ENCODE results near the gene ALOX15.
A peak's percentile ranks its signal among the peaks of the same experiment; 100 is the strongest.
"Not testable (repeated sequence)": the region's sequence is repeated elsewhere in the genome, so short reads cannot be mapped to it uniquely, and the experiment has no call there.

ALOX15 gene

GRCh38 chr17:4617090-4617489 lies 24.4 kb downstream of the ALOX15 start:
- no peak for DNase-seq (ENCODE audit: low spot score)

DNA sequence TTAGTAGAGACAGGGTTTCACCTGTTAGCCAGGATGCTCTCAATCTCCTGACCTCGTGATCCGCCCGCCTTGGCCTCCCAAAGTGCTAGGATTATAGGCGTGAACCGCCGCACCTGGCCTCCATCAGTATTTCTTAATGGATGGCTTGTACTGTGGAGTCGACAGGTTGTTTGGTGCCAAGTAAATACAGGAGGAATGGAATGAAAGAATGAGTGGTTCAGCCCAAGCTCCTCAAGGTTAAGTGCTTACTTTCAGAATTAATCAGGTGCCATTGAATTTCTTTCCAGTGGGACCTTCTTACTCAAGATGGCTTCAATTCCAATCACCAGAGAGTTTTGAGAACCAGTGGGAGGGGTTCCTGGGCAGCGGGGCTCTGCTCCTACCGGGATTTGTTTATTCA lies 25.0 kb downstream of the ALOX15 start:
- DNase-seq (ENCODE audit: low spot score): no peak

DNA sequence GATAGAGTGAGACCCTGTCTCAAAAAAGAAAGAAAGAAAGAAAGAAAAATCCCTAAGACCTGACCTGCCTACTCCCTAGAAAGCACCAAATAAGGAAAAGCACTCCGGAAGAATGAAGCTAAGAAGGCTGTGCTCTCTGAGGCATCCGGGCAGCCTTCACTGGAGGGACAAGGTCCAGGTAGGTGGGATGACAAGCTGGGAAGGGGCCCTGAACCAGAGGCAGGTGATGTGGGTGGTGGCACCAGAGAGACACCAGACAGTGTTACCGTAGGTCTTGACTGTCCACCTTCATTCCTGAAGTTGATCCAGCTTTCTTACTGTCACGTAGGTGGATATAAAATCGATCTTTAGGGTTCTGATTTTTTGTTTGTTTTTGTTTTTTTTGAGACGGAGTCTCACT lies 30.8 kb downstream of the ALOX15 start:
- DNase-seq (ENCODE audit: low spot score): no peak

GRCh38 chr17:4610162-4610561 lies 31.3 kb downstream of the ALOX15 start:
- no peak for DNase-seq (ENCODE audit: low spot score)

DNA sequence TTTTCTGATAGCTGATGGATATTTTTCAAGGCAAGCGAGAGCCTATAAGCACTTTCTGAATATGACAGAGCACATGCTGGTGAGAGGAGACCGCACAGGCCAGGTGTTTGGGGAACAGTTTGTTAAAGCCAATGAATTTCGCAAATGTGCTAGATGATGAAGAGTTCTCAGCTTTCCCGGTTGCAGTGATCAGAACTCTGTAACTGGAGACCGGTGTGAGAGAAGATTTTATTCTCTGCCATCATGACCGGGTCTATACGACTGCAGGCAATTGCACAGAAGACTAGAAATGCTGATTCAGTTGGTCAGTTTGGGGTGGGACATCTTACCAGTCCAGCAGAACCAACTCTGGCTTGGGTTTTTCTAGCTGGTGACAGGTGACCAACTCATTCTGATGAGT lies 31.7 kb downstream of the ALOX15 start:
- no peak for DNase-seq (ENCODE audit: low spot score)

DNA sequence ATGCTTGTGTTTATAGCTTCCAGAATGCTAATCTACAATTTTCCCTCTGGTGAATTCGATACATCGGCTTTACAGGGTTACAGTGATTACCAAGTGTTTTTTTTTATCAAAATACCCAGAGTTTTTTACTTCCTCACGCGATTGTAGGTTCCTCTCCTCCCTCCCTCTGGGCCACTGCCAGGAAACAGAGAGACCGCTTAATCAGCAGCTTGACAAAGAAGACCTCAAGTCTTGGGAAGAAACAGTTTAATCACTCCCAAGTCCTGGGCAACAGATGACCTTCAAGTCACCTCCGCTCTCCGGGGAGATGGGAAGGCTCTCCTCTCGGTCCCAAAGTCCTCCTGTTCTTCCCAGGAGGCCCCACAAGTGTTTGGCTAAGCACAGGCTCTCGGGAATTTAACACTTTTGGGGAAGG lies 33.7 kb downstream of the ALOX15 start:
- no peak for DNase-seq (ENCODE audit: low spot score)

- DNase-seq (ENCODE audit: low spot score): no peak
These were observed 34.2 kb downstream of the ALOX15 start for GRCh38 chr17:4607261-4607741.

GRCh38 chr17:4605826-4606225 lies 35.7 kb downstream of the ALOX15 start:
- no peak for DNase-seq (ENCODE audit: low spot score)

- DNase-seq (ENCODE audit: low spot score): not testable (repeated sequence)
These were observed 36.7 kb downstream of the ALOX15 start for GRCh38 chr17:4604736-4605135.

DNA sequence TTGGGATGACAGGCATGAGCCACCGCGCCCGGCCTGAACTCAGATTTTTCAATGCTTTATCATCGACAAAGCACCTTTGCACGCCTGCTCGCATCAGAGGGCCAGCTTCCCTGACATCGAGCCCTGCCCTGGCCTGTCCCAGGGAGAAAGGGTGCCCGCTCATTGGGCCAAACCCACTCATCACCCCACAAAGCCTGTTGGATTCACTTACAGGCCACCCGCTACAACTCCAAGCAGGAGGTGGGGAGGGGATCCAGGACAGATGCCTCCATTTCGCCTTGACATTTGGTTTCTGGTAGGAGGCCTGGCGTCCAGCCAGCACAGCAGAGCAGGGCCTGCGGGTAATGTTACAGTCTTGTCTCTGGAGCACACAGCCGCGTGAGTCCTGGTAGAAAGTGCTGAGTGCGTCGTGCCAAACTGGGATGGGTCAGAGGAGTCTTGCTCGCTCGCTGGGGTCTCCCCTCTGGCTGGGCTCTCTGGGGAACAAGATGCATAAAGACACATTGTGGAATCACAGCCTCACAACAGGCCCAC lies 37.3 kb downstream of the ALOX15 start:
- no peak for DNase-seq (ENCODE audit: low spot score)

GRCh38 chr17:4602041-4602440 lies 39.4 kb downstream of the ALOX15 start:
- no peak for DNase-seq (ENCODE audit: low spot score)

- DNase-seq (ENCODE audit: low spot score): no peak
These were observed 40.2 kb downstream of the ALOX15 start for GRCh38 chr17:4601326-4601725.

- no peak for DNase-seq (ENCODE audit: low spot score)
These were observed 40.9 kb downstream of the ALOX15 start for GRCh38 chr17:4600563-4600962.

DNA sequence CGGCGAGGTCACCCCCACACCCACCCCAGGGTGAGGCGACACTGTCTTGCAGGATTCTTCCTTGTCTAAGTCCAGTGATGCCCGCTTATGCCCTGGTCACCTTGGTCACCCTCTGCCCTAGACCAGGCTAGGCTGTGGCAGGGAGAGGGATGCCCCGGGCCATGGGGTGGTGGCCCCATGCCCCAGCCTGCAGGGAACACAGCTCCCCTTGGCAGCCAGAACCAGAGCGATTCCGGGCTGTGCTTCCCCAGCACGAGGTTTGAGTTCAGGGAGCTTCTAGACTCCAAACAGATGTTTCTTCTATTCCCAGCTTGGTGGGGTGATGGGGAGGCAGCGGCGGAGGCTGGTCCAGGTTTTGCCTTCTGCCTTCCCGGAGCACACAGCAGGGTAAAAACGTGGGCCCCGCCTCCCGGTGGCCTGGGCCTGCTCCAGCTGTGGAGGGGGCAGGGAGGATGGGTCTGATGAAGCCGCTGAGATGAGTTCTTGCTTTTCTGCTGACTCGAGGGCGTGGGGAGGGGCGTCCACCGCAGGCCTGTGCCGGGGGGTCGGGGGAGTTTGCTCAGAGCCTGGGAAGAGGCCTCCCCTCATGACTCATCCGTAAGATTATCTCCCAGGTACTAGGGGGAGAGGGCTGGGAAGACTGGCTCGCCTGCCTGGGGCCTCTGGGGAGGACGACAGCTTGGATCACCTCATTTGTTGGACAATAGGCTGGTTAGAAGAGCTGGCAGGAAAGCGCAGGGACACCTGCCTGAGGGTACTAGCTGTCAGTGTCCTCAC lies 41.8 kb downstream of the ALOX15 start:
- no peak for DNase-seq (ENCODE audit: low spot score)

DNA sequence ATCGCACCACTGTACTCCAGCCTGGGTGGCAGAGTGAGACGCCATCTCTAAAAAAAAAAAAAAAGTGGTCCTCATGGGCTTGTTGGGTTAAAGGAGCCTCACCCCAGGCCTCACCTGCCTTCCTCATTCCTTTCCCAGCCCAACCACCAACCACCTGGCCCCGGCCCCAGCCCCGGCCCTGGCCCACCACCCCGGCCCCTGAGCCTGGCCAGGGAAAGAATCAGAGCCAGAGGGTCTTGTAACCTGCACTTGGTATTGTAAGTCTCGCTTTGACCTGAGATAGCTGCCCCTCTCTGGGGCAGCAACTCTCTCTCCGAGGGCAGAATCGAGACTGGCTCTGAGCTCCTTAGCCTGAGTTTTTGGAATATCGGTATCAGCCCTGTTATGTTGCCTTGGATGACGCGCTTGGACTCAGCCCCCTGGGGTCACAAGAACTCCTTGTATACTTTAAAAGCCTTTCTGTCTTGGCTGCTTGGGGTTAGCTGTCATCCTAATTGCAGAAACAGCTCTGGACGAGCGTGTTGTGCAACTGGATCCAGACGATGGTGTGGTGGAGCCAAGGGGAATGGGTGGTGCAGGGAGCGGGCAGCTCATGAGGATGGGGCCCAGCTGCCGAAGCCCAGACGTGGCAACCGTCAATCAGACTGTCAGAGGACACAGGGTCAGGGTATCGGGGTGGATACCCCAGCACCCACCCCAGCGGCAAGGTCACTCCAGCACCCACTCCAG lies 42.5 kb downstream of the ALOX15 start:
- DNase-seq (ENCODE audit: low spot score): no peak

- DNase-seq (ENCODE audit: low spot score): no peak
These were observed 43.5 kb downstream of the ALOX15 start for GRCh38 chr17:4597975-4598374.

DNA sequence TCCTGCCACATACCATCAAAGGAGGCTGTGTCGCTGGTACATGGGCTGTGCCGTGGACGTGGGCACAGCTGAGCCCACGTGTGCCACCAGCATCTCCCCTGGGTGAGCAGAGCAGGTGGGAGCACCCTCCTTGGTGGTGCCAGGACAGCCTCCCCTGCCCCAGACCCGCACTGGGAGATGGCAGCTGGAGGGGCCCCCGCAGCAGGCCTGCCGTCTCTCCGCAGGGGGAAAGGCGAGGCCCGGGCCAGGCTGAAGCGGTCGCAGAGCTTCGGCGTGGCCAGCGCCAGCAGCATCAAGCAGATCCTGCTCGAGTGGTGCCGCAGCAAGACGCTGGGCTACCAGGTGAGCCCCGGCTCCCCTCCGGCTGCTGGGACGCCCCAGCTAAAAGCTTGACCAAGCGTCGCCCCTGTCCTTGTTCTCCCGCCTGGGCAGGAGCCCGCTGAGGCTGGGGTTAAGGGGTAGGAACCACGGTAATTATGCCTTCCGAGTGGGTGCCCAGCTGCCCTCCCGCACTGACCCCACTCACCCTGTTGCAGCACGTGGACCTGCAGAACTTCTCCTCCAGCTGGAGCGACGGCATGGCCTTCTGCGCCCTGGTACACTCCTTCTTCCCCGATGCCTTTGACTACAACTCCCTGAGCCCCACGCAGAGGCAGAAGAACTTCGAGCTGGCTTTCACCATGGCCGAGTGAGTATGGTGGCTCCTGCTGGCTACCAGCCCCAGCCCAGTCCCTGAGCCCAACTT lies 44.7 kb downstream of the ALOX15 start:
- no peak for DNase-seq (ENCODE audit: low spot score)

DNA sequence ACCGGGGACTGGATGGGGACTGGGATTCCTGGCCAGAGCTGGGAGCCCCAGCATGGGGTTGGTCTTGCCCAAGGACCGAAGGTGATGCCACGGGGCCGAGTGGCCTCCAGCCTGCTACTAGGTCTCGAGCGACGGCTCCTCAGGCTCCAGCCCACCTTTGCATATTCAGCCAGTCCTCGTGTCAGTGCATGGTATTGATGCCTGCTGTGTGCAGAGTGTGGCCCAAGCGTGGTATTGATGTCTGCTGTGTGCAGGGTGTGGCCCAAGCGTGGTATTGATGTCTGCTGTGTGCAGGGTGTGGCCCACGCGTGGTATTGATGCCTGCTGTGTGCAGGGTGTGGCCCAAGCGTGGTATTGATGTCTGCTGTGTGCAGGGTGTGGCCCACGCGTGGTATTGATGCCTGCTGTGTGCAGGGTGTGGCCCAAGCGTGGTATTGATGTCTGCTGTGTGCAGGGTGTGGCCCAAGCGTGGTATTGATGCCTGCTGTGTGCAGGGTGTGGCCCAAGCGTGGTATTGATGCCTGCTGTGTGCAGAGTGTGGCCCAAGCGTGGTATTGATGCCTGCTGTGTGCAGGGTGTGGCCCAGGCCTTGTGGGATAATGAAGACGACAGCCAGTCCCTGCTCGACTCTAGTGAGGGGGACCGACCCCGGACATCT lies 45.7 kb downstream of the ALOX15 start:
- not testable (repeated sequence) for DNase-seq (ENCODE audit: low spot score)

DNA sequence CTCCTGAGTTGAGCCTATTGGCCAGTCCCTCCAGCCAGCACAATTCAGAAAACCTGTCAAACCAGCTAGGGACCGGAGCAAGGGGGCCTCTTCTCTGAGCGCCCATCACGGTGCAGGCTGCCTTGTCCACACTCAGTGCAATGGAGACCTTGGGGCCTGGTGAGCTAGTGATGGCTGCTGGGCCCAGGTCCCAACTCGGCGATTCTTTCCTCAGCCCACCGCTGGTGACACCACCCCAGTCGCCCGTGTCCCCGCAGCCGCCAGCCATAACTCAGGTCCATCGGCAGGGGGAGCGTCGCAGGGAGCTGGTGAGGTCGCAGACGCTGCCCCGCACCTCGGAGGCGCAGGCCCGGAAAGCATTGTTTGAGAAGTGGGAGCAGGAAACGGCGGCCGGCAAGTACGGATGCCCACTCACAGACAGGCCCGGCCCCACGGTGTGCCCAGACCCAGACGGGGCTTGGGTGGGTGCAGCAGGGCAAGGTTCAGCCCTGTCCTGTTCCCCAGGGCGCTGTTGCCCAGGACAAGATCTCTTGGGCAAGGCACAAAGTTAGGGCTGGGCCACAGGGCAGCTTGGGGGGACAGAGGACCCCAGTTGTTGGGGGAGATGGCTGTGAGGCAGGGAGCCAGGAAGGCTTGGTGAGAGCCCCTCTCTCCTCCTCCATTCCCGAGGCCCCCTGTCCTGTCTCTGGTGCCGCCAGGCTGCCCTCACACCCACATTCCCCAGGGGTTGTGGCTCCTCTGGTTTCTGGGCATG lies 46.4 kb downstream of the ALOX15 start:
- DNase-seq (ENCODE audit: low spot score): peak; percentile 8

- no peak for DNase-seq (ENCODE audit: low spot score)
These were observed 47.1 kb downstream of the ALOX15 start for GRCh38 chr17:4594406-4594805.

GRCh38 chr17:4593021-4593421 lies 48.5 kb downstream of the ALOX15 start:
- no peak for DNase-seq (ENCODE audit: low spot score)
